ENCODE results near the gene RAB4B. TPM values are rescaled to one million over a fixed set of nuclear protein-coding genes. Genes with fewer than 3 reads are reported as not detected.
A peak's percentile ranks its signal among the peaks of the same experiment; 100 is the strongest.

Gene RAB4B
- total RNA-seq, 3 donors from 2014 or later: 21.6 to 28.2 (median 22.1) TPM

GRCh38 chr19:40756502-40757110, 21.4 kb upstream of the RAB4B start:
- no peak for DNase-seq (ENCODE audit: low spot score in 2 of 2)
- no peak for TF ChIP-seq CTCF (IDR thresholded peaks at IDR 0.05)
- no peak for TF ChIP-seq POLR2AphosphoS5 (IDR thresholded peaks at IDR 0.05)
- TF ChIP-seq POLR2A (IDR thresholded peaks at IDR 0.05): no peak
- Histone ChIP-seq H3K36me3 (peaks cover 9% of the 10 kb centered on the region), H3K9me3 (no peaks in the 10 kb centered on the region), H3K27ac (peak overlapping the region in 1 of 2 donors; percentile 25), H3K27me3 (no peaks in the 10 kb centered on the region), H3K4me3 (no peak overlapping the region), H3K4me1 (peaks cover 0 to 11% of the 10 kb centered on the region in 2 donors)
- intact Hi-C loops (cut with DNase I; ENCODE audit: low total_unique reads): no loop called here

- Histone ChIP-seq H3K4me3 (no peak overlapping the region), H3K36me3 (peaks cover 21% of the 10 kb centered on the region), H3K27me3 (no peaks in the 10 kb centered on the region), H3K27ac (no peak overlapping the region), H3K4me1 (peaks cover 0 to 11% of the 10 kb centered on the region in 2 donors), H3K9me3 (no peaks in the 10 kb centered on the region)
- intact Hi-C loops (cut with DNase I; ENCODE audit: low total_unique reads): no loop called here
- no peak for TF ChIP-seq POLR2A (IDR thresholded peaks at IDR 0.05)
- no peak for TF ChIP-seq CTCF (IDR thresholded peaks at IDR 0.05)
- no peak for TF ChIP-seq POLR2AphosphoS5 (IDR thresholded peaks at IDR 0.05)
- no peak for DNase-seq (ENCODE audit: low spot score in 2 of 2)
Observed at GRCh38 chr19:40758491-40758890, 19.6 kb upstream of the RAB4B start.

GRCh38 chr19:40759352-40759751, 18.7 kb upstream of the RAB4B start:
- Histone ChIP-seq H3K27ac (no peak overlapping the region), H3K4me1 (peaks cover 0 to 5% of the 10 kb centered on the region in 2 donors), H3K36me3 (peaks cover 22% of the 10 kb centered on the region), H3K27me3 (no peaks in the 10 kb centered on the region), H3K9me3 (no peaks in the 10 kb centered on the region), H3K4me3 (no peak overlapping the region)
- intact Hi-C loops (cut with DNase I; ENCODE audit: low total_unique reads): no loop called here
- DNase-seq (ENCODE audit: low spot score in 2 of 2): no peak
- TF ChIP-seq CTCF (IDR thresholded peaks at IDR 0.05): no peak

GRCh38 chr19:40762754-40763470, 15.1 kb upstream of the RAB4B start:
- Histone ChIP-seq H3K36me3 (peaks cover 22% of the 10 kb centered on the region), H3K27ac (peak overlapping the region in 1 of 2 donors; percentile 19), H3K27me3 (no peaks in the 10 kb centered on the region), H3K4me1 (no peaks in the 10 kb centered on the region), H3K9me3 (no peaks in the 10 kb centered on the region), H3K4me3 (no peak overlapping the region)
- no peak for TF ChIP-seq CTCF (IDR thresholded peaks at IDR 0.05)
- no peak for TF ChIP-seq POLR2A (IDR thresholded peaks at IDR 0.05)
- no peak for TF ChIP-seq POLR2AphosphoS5 (IDR thresholded peaks at IDR 0.05)
- DNase-seq (ENCODE audit: low spot score in 2 of 2): no peak
- intact Hi-C loops (cut with DNase I; ENCODE audit: low total_unique reads): no loop called here

GRCh38 chr19:40763526-40763925, 14.5 kb upstream of the RAB4B start:
- no peaks in the 10 kb centered on the region for H3K9me3 ChIP-seq
- TF ChIP-seq POLR2A (IDR thresholded peaks at IDR 0.05) (no peak), CTCF (IDR thresholded peaks at IDR 0.05) (no peak), POLR2AphosphoS5 (IDR thresholded peaks at IDR 0.05) (no peak)
- intact Hi-C loops (cut with DNase I; ENCODE audit: low total_unique reads): no loop called here
- DNase-seq (ENCODE audit: low spot score in 2 of 2): no peak
- H3K4me3 ChIP-seq: no peak overlapping the region
- H3K36me3 ChIP-seq: peaks cover 22% of the 10 kb centered on the region
- H3K4me1 ChIP-seq: no peaks in the 10 kb centered on the region
- H3K27me3 ChIP-seq: no peaks in the 10 kb centered on the region
- no peak overlapping the region for H3K27ac ChIP-seq
